Fibroblast of lung (primary cell): ENCODE results near the gene DPYD. TPM values are rescaled to one million over a fixed set of nuclear protein-coding genes. Genes with fewer than 3 reads are reported as not detected.

ENCODE experiments used
- DNase-seq, 2 donors: peaks; one replicate each; pipeline versions ENCODE4 v3.0.0 to v3.0.0-alpha.2; 2010; ENCODE audit warnings: low read depth in 2 of 2
- H2AFZ ChIP-seq: 2 replicates; pipeline ENCODE4 v1.5.1; 2012; ENCODE audit warnings: low read length, control low read depth, inconsistent platforms
- H3K27ac ChIP-seq: 2 replicates; pipeline ENCODE4 v1.5.1; 2011; ENCODE audit warnings: low read length, control low read depth; ENCODE audit not compliant: insufficient read depth
- H3K27me3 ChIP-seq: 2 replicates; pipeline ENCODE4 v1.5.1; 2011; ENCODE audit warnings: mild to moderate bottlenecking, low read length; ENCODE audit not compliant: control insufficient read depth, insufficient read depth
- H3K36me3 ChIP-seq: 2 replicates; pipeline ENCODE4 v1.5.1; 2011; ENCODE audit warnings: low read length; ENCODE audit not compliant: control insufficient read depth, insufficient read depth
- H3K4me1 ChIP-seq: 2 replicates; pipeline ENCODE4 v1.5.1; 2011; ENCODE audit warnings: low read length; ENCODE audit not compliant: control insufficient read depth, insufficient read depth; ENCODE audit errors: extremely low read depth
- H3K4me2 ChIP-seq: 2 replicates; pipeline ENCODE4 v1.5.1; 2011; ENCODE audit warnings: low read length, control low read depth; ENCODE audit not compliant: insufficient read depth; ENCODE audit errors: extremely low read depth
- H3K4me3 ChIP-seq, 4 experiments: fragments of 200-600 bp in 1 of 4; sonication (generic) in 1 of 4; replicated peaks in 1 of 4; 2 replicates each; pipeline ENCODE4 v1.5.1; 2011 to 2016; ENCODE audit warnings: low read length in 4 of 4, low read depth in 3 of 4, mild to moderate bottlenecking in 3 of 4, control low read depth in 2 of 4, inconsistent platforms in 1 of 4, mixed read lengths in 1 of 4; ENCODE audit not compliant: insufficient read depth in 1 of 4; ENCODE audit errors: control extremely low read depth in 1 of 4
- H3K79me2 ChIP-seq: 2 replicates; pipeline ENCODE4 v1.5.1; 2012; ENCODE audit warnings: mild to moderate bottlenecking, low read length, inconsistent platforms; ENCODE audit not compliant: control insufficient read depth, insufficient read depth
- H3K9ac ChIP-seq: 2 replicates; pipeline ENCODE4 v1.5.1; 2011; ENCODE audit warnings: mild to moderate bottlenecking, low read length, control low read depth; ENCODE audit not compliant: insufficient read depth
- H3K9me3 ChIP-seq: 2 replicates; pipeline ENCODE4 v1.5.1; 2012; ENCODE audit warnings: low read depth, low read length; ENCODE audit not compliant: control insufficient read depth, insufficient read depth
- H4K20me1 ChIP-seq: 2 replicates; pipeline ENCODE4 v1.5.1; 2011; ENCODE audit warnings: low read length; ENCODE audit not compliant: control insufficient read depth, insufficient read depth; ENCODE audit errors: extremely low read depth
- CTCF ChIP-seq, 2 donors: IDR thresholded peaks in 1 of 2; conservative IDR thresholded peaks in 1 of 2; 1 replicate in 1 of 2; 2 replicates in 1 of 2; pipeline ENCODE4 v1.5.1; 2011 to 2012; ENCODE audit warnings: low read length in 2 of 2, control low read depth in 1 of 2, inconsistent platforms in 1 of 2, low read depth in 1 of 2, mild to moderate bottlenecking in 1 of 2
- EZH2 ChIP-seq: IDR thresholded peaks from 2 replicates; pipeline ENCODE4 v1.5.1; 2012; ENCODE audit warnings: low read length, control low read depth, mild to moderate bottlenecking; ENCODE audit errors: missing control alignments
- polyA plus RNA-seq, 2 donors: library from polyadenylated mRNA; depleted of rRNA in 1 of 2; stranded (reverse) in 1 of 2; unstranded in 1 of 2; fragments of >200 nt; gene quantifications; 2 replicates each; pipeline ENCODE4 v1.2.1, GENCODE V29; 2011 to 2012; ENCODE audit warnings: missing spikeins in 1 of 2
- total RNA-seq: library from RNA; depleted of rRNA; stranded (reverse); fragments of >200 nt; gene quantifications from 2 replicates; pipeline ENCODE4 v1.2.1, GENCODE V29; 2014

Gene DPYD
- total and polyA plus RNA-seq, 2 donors (not counting 1 experiment from before 2014, with no cell fraction given), result 32.0 to 63.1 TPM

DNA sequence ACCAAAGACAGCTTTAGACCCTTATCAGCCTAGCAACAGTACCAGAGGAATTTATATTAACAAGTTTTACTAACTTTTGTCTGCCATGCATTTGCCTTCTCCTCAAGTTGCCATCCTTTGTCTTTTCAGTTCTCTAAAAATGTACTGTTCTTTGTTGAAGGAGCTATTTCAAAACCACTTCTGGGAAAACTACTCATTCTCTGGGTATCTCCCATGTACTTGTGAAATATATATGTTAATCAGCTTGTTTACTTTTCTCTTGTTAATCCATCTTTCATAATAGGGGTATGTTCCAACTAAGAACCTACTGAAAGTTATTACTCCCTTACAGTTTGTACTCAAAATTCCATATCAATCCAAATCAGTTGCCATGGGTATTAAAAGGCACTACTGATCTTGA lies 16.3 kb downstream of the DPYD start:
- Histone ChIP-seq H3K27ac (peak overlapping the region; percentile 39), H3K36me3 (no peaks in the 10 kb centered on the region), H3K27me3 (no peaks in the 10 kb centered on the region), H3K9me3 (no peaks in the 10 kb centered on the region), H3K79me2 (peaks cover 32% of the 10 kb centered on the region), H3K4me2 (no peak overlapping the region), H3K4me3 (no peak overlapping the region), H2AFZ (no peak overlapping the region), H3K9ac (no peak overlapping the region), H3K4me1 (peaks cover 9% of the 10 kb centered on the region), H4K20me1 (no peaks in the 10 kb centered on the region)
- peak; percentile 62 to 87 for DNase-seq
- no peak for TF ChIP-seq CTCF (conservative IDR thresholded peaks at IDR 0.05 in 1 of 2, IDR thresholded peaks at IDR 0.05 in 1 of 2; ENCODE audit: low read depth in 1 of 2, low read length in 2 of 2)
- TF ChIP-seq EZH2, result no peak

- Histone ChIP-seq H3K9me3 (no peaks in the 10 kb centered on the region), H3K36me3 (no peaks in the 10 kb centered on the region), H3K4me2 (peak overlapping the region; percentile 46), H3K79me2 (peaks cover 32% of the 10 kb centered on the region), H3K27me3 (no peaks in the 10 kb centered on the region), H3K27ac (no peak overlapping the region), H3K4me1 (peaks cover 9% of the 10 kb centered on the region), H2AFZ (no peak overlapping the region), H4K20me1 (no peaks in the 10 kb centered on the region), H3K4me3 (peak overlapping the region in 1 of 4 experiments; percentile 15), H3K9ac (no peak overlapping the region)
- DNase-seq, result peak; percentile 61 to 70
- no peak for TF ChIP-seq CTCF (conservative IDR thresholded peaks at IDR 0.05 in 1 of 2, IDR thresholded peaks at IDR 0.05 in 1 of 2; ENCODE audit: low read depth in 1 of 2, low read length in 2 of 2)
- no peak for TF ChIP-seq EZH2
These were observed 17.2 kb downstream of the DPYD start for GRCh38 chr1:97903626-97904025.

- no peak overlapping the region for H3K4me3 ChIP-seq
- TF ChIP-seq CTCF (conservative IDR thresholded peaks at IDR 0.05 in 1 of 2, IDR thresholded peaks at IDR 0.05 in 1 of 2; ENCODE audit: low read depth in 1 of 2, low read length in 2 of 2) (no peak), EZH2 (no peak)
- peaks cover 2% of the 10 kb centered on the region for H4K20me1 ChIP-seq
- H3K27me3 ChIP-seq, result no peaks in the 10 kb centered on the region
- no peak overlapping the region for H3K9ac ChIP-seq
- H3K27ac ChIP-seq, result no peak overlapping the region
- peaks cover 9% of the 10 kb centered on the region for H3K4me1 ChIP-seq
- H3K9me3 ChIP-seq, result no peaks in the 10 kb centered on the region
- H3K4me2 ChIP-seq, result no peak overlapping the region
- DNase-seq, result no peak
- H2AFZ ChIP-seq, result no peak overlapping the region
- no peaks in the 10 kb centered on the region for H3K36me3 ChIP-seq
- H3K79me2 ChIP-seq, result peaks cover 28% of the 10 kb centered on the region
These were observed 18.8 kb downstream of the DPYD start for GRCh38 chr1:97902067-97902466.
